HG03342 (cell line): Measurements from ENCODE around the gene PTPRD.

Source experiments
- ATAC-seq: cut with Tn5 transposase; IDR thresholded peaks from one replicate; pipeline ENCODE4 v1.9.1; 2021; ENCODE audit warnings: mild to moderate bottlenecking, moderate library complexity; ENCODE audit not compliant: unreplicated experiment

PTPRD gene

DNA sequence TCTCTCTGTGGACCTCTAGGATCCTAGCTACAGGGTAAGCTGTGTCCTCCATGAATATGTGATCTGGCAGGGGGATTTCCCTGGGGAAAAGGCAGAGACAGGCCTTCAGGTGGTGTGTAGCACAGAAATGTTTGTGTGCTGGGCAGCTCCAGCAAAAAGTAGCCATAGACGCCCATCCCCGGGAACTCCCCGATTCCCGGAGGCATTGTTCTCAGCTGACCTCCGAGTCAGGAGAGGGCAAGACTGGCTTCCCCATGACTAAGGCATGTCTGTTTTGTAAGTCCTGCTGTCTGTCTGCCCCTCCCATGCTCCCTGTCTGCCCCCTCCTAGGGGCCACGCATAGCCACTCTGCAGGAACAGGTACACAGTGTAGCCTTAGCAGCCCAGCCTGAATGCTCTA, 834.5 kb downstream of the PTPRD start:
- no peak for ATAC-seq

DNA sequence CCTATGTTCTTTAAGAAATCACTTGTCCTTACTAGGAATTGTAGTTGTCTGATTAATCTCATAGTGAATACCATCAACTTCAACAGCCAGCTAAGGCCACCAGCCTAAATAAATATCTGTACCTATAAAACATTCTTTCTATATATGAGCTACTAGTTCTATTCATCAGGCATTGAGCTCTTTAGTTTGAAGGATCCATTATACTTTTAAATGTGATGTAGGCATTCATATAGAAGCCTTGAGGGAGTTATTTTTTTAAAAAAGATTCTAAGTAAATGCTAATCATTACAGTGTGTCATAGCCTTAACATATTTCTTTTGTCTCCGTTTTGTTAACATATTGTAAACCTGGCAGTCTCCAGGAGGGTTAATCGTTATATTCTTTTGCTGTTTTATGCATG, 838.3 kb downstream of the PTPRD start:
- no peak for ATAC-seq

DNA sequence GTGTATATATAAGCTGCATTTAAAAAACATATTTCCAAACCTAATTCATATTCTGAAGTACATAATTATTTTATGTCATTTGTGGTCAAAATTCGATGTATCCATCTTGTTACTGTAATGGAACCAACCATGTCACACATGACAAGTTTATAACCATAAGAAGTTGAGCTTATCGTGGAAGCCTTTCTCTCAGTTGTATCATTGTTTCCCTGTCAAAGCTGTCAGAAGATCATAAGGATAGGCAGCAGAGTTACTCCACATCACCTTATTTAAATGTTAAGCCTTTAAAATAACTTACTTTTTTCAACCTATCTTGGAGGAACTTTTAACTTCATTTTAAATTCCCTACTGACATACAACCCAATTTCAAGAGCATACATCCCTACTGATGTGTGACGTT, 841.5 kb downstream of the PTPRD start:
- ATAC-seq = no peak

DNA sequence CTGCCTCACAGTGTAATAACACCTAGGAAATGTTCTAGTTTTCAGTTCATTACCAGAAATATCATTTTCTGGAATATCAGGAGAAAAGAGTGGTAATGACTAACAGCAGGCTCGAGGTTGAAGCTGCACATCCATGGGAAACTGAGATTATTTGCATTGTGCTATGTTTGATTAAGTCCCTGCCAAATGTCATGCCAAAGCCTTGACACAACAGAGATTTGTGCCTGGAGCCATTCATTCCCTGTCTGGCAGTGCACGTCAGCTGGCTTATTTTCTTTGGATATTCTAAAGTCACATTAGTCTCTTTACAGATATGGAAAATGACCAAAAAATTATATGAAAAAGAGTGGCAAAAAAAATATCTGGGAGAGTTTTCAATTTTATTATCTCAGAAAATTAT, 848.0 kb downstream of the PTPRD start:
- no peak for ATAC-seq

DNA sequence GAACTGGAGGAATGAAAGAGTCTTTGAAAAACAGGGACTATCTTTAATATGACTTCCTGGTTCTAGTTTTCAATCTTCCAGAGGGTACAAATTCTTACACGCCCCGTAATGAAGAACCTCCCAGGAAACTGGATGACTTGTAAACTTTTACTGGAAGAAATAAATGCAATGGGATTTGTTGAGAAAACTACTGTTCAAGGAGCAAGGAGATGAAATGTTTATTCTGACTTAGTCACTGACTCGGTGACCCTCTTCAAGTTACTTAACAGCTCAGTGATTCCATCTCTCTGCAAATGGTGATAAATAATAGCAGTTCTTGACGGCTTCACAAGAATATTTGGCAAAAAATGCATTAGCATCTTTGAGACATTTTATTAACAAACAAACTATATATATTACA, 858.6 kb downstream of the PTPRD start:
- ATAC-seq = no peak

DNA sequence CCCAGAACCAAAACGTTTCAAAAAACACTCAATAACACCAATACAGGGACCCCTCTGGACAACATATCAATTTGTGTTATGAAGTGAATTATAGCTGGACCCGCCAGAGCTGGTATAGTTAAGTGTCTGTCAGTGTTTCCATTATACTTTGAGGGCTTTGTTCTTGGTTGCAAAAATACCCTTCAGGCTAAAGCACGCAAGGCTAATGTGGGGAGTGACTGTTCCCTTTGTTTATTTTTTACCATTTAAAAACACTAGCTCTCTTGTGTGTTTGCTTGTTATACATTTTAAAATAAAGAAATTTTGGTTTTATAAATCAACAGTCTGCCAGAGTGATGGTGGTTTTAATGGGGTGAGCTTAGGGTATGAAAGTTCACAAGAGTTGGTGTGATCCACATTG, 859.5 kb downstream of the PTPRD start:
- ATAC-seq = no peak

DNA sequence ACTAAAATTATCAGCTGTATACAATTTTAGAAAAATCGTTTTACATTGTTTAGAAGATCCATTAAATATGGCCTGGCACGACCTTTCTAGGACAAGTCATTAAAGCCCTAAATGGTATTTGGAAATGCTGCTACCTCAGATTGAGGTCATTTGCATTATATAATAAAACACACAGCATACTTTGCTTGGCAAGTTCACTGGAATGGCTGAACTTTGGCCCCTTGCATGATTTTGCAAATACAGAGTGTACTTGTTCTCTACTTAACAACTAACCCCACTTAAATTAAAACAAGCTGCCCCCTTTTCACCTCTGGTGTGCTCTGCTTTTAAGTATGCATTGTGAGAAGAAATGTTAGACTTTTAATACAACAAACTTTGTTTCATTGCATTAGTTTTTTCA, 860.1 kb downstream of the PTPRD start:
- ATAC-seq = no peak

DNA sequence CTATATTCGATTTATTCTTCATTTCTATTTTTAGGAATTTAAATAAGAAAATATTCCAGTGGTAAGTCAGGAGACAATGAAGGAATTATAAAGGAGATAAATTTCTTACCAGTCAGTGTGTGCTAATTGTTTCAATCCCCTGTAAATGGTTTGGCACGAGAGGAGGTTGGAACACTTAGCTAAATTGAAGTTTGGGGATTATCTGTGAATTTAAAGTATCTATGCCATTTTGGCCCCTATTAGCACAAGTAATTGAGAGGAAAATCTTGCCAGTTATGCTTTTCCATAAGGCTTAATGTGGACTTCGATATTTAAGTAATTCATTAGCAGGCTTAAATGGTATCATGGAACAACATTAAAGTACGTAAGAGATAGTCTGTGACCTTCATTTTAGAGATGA, 860.8 kb downstream of the PTPRD start:
- ATAC-seq = no peak

DNA sequence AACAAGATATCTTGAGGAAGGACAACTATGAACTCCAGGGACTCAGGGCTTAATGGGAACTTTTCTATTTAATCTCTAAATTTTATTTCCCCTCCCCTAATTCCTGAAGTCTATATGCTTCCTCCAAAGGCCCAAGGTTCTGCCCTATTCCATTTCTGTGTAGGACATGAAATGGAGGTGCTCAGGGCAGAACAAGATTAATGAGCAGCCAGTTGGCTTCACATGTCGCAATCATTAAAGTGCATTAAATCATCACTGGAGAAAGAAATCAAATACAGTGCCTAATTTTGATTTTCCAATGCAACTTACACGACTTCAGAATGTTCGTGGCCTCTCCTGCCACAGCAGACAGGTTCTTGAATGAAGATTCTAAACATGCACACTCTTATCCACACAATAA, 862.1 kb downstream of the PTPRD start:
- ATAC-seq = no peak

DNA sequence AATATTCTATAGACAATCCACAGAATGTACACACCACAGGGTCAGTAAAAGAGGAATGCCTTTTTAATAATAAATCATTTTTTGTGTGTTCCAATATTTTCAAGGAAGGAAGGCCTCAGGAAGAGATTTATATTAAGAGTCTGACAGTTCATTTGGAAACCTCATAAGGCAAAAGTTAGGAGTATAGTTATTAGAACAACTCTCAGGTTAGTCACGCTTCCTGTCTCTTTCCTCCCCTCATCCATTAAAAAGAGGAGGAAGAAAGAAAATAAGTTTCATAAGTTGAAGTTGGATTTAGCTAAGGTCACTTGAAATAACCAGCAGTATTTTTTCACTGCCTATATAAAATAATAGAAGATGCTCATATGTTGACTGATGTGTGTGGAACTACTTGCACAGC, 863.2 kb downstream of the PTPRD start:
- no peak for ATAC-seq

DNA sequence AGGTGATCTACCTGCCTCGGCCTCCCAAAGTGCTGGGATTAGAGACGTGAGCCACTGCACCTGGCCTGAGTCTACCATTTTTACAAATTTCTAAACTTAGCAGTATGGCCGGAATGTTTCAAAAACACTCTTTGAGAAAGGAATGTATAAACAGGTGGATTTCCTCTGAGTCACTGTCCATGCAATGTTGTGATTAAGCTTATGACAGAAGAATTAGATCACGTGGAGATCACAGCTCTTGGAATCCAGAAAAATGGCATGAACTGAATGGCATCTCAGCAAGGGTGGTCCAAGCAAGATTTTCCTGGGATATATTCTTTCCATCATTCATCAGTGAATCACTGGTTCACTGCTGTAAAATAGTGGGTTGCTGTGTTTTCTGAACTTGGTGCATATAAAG, 865.0 kb downstream of the PTPRD start:
- no peak for ATAC-seq

DNA sequence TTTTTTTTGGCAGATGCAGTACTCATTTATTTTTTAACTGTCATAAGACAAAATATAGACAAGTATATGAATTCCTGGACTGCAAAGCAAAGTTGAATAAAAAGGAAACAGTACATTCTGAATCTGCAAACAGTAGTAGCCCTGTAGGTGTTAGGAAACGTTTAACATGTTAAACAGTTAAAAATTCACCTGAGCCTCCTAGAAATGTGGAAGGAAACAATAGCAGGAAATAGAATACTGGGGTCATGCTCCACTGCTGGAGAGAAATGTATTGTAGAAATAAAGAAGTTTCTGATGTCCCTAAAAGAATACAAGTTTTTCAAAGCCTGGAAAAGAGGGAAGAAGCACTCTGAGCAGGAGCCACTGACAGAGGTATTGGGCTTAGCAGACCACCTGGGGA, 866.0 kb downstream of the PTPRD start:
- no peak for ATAC-seq

DNA sequence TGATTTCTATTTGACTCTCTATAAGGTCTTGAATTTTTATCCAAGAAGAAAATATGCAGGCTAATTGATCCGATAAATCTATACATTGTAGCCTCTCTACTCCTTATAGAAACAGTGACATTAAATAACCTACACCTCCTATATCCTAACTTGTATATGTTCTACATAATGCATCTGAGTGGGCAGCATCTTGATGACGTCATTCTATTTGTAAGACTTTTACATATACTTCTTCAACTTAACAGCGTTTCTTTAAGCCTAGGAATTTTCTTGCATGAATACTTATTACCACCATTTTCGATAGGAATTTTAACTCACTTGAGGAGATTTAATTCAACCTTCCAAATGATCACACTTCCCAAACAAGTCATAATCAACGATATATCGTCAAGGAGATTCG, 869.0 kb downstream of the PTPRD start:
- no peak for ATAC-seq

DNA sequence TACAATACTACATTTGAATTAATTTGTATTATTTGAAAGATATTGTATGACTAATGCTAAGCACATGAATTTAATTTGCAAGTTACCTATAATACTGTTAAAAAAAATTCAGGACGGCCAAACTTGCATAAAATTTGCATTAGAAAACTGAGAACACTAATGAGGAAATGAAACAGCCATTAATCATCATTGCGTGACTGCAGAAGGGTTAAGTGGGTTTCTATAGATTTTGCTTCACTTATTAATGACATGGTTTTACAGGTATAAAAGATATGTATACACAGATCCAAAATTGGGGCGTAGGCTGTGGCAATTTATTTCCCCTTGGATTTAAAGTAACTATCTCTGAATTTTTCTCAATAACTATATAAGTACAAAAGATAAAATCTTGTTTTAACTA, 882.6 kb downstream of the PTPRD start:
- ATAC-seq = no peak

DNA sequence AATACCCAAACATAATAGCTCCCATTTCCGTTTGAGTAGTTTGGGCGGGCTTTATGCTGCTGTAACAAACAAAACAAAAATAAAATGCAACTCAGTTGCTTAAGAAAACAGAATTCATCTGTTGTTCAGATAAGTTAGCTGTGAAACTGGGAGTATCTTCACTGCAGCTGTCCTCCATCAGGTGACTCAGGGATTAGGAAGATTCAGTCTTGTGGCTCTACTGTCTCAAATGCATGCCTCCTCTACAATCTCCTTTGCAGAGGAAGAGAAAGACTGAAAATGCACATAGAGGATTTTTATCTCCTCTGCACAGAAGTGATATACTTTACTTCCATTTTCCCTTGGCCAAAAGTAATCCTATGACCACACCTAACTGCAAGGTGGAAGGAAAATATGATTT, 883.7 kb downstream of the PTPRD start:
- no peak for ATAC-seq

DNA sequence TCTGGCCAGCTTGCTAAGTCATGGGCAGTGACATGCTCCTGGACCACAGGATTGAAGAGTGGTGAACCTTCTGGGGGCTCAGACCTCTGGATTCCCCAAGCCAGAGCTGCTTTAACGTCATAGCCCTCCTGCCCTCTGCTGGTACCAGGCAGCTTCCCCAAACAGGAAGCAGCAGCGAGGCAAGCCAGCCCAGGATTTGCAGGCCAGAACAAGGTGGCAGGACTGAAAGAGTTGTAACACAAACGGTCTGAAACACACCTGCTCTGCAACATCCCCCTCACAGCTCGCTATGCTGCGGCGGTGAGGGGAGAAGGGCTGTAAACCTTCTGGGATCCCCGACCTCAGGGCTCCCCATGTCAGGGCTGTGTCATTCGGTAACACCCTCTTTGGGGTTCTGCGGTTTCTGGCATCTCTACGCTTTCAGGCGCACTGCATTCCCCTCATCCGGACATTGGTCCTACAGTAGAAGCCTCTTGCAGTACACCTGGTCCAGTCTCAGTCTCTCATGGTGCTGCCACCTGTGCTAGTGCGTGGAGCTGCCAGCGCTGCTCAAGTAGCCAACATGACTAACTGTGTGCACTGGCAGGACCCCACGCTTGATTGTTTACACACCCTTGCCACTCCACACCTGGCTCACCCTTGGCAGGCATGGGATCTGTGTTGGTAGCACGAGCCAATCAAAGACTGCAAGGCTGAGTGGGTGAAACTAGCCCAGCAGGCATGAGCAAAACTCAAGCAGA, 893.3 kb downstream of the PTPRD start:
- no peak for ATAC-seq

DNA sequence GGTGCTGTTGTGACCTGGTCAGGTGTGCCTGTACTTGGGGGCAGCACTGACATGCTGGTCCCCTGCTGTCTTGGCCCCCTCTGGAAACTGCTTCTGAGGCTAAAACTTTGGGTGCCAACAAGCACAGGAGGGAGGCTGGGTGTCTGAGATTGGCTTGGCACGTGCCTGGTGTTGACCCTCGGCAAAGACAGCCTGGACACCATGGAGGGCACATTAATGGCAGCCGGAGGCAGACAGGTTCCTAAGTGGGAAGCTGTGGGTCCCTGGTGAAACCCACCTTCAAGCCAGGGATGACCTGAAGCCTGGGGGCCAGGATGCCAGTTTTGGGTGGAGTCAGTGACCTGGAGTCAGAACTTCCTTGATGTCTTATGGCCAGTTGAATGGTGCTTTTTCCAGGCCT, 894.1 kb downstream of the PTPRD start:
- ATAC-seq = no peak

DNA sequence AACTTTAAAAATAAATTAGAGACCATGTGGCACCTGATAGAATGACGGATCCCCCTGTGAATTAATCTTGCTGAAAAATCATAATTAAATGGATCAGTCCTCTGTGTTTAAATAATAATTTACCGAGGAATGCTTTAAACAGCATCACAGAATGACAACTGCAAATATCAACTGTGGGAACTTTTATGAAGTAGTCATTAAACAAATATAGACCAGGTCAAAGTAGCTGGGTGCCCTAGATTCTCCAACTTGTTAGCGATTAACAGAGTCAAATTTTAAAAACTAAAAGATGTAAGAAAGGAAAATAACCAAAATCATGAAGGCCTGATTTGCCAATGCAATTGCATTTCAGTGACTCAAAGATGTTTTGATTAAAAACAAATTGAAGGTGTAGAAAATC, 933.4 kb downstream of the PTPRD start:
- ATAC-seq = no peak

DNA sequence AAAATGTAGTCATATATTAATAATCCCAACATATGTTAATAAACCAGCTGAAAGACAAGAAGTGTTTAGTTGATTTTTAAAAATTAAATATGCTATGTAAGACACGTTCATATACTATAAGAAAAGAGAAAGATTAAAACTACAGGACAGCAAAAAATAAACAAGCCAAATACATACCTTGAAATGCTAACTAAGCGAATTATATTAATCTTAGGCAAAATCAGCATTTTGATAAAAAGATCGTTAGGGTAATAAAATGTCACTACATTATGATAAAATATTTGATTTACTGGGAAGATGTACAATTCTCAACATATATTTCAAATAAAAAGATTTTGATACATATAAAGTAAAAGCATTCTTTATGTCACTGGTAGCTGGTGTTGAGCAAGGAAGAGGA, 938.3 kb downstream of the PTPRD start:
- ATAC-seq = no peak

DNA sequence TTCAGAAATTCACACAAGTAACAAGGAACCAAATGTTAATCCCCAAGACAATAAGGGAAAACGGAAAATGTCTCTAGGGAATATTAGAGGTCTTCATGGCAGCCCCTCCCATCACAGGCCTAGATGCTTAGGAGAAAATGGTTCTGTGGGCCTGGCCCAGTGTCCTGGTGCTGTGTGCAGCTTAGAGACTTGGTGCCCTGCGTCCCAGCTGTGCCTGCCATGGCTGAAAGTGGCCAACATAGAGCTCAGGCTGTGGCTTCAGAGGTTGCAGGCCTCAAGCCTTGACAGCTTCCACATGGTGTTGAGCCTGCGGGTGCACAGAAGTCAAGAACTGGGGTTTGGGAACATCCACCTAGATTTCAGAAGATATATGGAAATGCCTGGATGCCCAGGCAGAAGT, 942.3 kb downstream of the PTPRD start:
- ATAC-seq = no peak

DNA sequence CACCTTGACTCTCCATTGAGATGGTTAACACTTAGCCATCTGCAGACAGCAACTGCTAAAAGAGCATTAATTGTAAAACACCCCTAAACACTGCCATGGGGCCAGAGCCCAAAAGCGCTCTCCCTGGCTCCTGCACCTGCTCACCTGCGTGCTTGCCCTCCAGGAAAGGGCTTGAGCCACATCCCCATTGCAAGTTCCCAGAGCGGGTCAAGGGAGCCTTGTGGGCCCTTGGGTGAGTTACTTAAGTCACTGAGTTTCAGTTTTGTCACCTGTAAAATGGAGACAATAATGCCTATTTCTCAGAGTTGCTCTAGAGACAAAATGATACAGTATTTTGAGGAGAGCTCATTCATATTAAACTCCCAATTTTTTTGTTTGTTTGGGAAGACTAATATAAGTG, 967.8 kb downstream of the PTPRD start:
- no peak for ATAC-seq

DNA sequence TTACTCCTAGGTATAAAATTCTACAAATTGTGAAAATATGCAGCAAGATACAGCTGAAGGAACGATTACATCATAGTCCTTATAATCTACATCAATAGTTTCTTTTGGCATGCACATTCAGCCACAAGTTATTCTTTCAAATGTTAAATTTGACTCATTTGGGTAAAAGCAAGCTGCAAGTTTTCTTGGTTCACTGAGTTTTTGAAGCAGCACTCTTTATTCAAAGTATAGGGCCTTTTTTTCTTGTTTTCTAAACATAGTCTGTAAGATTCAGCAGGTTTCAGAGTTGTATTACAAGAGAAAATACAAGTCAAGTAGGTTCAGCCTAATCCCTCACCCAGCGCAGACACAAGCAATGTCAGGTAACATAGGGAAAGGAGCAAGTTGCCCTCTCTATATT, 981.5 kb downstream of the PTPRD start:
- no peak for ATAC-seq

DNA sequence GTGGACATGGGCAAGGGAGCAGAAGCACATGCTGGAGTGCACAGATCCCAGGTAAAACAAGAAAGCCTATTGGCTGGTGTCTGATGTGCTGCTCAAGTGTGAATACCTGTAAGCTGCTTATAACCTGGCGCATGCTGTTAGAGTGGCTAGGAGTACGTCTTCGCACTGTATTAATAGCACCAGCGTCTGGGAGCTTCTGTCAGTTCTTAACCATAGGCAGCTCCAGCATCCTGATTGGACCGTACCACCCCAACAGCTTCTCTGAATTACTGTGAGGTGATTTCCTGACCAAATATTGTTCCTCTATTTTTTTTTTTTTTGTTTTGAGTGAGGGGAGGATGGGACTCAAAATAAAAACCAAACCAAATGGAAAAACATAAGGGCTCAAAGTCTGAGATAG, 987.6 kb downstream of the PTPRD start:
- ATAC-seq = no peak
